VCaP (cell line): Measurements from ENCODE around the gene KCTD20.

Source experiments
- H3K27ac ChIP-seq: fragments of 450-650 bp; 2 replicates; pipeline ENCODE4 v1.5.1; 2017
- TF ChIP-seq, protein P1 (sequence below): fragments of 450-650 bp; conservative IDR thresholded peaks from 2 replicates; pipeline ENCODE4 v1.5.1; 2017; ENCODE audit warnings: mild to moderate bottlenecking, moderate library complexity

The KCTD20 gene

DNA sequence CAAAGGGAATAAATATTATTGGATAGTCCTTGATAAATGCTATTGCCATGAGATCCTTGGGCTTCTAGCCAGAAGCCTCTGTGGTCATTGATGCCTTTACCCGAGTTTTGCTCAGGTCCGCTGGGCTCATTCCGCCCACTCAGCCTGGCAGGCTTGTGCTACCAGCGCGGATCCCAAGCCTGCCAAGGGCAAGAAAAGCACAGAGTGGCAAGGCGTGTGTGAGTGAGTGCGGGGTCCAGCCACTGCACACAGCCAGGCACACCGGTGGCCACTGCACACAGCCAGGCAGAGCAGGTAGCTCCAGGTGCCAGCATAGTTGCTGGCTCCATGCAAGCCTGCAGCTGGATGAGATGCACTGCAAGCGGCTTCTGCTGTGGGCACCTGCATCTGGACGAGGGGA, 65.7 kb downstream of the KCTD20 start:
- H3K27ac ChIP-seq = no peak overlapping the region
- TF ChIP-seq, protein P1, sequence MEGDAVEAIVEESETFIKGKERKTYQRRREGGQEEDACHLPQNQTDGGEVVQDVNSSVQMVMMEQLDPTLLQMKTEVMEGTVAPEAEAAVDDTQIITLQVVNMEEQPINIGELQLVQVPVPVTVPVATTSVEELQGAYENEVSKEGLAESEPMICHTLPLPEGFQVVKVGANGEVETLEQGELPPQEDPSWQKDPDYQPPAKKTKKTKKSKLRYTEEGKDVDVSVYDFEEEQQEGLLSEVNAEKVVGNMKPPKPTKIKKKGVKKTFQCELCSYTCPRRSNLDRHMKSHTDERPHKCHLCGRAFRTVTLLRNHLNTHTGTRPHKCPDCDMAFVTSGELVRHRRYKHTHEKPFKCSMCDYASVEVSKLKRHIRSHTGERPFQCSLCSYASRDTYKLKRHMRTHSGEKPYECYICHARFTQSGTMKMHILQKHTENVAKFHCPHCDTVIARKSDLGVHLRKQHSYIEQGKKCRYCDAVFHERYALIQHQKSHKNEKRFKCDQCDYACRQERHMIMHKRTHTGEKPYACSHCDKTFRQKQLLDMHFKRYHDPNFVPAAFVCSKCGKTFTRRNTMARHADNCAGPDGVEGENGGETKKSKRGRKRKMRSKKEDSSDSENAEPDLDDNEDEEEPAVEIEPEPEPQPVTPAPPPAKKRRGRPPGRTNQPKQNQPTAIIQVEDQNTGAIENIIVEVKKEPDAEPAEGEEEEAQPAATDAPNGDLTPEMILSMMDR = no peak

DNA sequence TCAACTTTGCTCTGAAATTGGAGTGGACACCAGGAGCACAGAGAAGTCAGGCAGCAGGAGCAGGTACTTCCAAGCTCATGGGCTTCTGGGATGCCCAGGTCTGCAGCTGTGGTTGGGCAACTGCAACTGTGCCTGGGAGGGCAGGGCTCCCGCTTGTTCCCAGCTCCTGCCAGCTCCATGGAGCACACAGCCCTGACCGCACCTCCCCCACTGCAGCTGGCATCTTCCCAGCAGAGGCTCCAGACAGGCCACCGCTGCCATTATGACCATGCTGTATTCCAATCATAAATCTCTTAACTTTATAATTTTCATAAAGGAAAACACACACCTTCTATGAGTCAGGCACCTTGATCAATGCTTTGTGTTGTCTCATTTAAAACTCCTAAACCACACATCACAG, 67.6 kb downstream of the KCTD20 start:
- TF ChIP-seq, protein P1 = no peak
- no peak overlapping the region for H3K27ac ChIP-seq

DNA sequence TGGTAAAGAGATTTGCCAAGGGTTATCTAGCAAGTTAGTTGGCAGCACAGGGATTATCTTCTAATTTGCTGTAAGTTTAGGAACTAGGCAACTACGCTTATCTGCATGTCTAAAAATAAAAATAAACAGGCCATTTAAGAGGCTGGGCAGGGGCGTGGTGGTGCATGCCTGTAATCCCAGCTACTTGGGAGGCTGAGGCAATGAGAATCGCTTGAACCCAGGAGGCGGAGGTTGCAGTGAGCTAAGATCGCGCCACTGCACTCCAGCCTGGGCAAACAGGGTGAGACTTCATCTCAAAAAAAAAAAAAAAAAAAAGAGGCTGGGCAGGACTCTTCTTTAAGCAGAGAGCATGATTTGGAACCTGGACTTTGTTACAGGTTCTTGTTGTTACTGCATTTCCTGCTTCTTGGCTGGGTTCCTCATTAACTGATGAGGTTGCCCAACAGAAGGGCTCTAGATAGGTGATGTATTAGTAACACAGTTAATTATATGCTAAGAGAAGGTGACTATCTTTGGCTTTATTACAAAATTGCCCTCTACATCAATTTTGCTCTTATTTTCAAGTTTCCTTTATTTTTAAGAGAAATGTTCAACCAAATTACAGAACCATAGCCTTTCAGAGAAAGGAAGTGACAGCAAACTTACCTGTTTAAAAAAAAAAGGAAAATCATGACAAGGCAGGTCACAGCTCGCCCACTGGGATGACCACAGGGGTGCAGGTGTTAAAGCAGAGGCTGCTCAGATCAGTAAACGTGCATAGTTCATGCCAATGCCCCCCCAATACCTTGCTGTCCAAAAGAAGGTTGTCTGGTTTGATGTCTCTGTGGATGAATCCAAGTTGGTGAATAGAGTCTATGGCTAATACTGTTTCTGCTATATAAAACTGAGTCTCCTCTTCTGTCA, 72.0 kb downstream of the KCTD20 start:
- no peak overlapping the region for H3K27ac ChIP-seq
- TF ChIP-seq, protein P1 = no peak

DNA sequence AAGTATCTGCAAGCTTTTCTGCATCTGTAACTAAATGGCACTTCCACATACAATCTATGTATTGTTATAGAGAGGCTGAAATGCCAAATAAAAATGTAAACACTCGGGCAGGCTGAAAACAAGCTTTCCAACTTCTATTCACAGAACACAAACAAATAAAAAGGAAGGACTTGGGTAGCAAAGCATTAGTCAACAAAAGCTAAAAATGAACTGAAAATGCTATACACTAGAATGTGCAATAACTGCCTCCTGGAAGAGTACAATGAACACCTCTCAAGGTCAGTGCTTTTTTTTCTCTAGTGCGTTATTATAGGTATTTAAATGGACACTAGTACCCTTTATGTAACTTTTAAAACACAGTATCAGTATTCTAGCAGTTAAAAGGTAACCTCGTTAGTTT, 73.0 kb downstream of the KCTD20 start:
- H3K27ac ChIP-seq = peak overlapping the region; percentile 37
- TF ChIP-seq, protein P1 = no peak

DNA sequence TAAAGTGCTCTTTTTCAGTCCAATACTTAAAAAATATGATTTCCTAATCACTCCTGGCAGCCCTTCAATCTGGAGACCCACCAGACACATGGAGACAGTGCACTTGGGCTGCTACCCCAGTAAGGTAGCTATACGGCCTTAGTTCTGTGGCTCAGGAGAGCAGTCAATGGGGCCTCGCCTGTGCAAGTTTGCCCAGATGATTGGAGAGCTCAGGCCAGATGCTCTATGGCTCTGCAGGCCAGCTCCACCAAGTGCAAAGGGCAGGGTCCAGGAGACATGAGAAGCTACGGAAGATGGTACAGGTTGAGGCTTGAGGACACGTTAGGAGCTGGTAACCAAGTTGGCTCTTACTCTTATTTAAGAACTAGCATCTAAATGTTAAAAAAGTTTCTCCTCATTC, 73.8 kb downstream of the KCTD20 start:
- TF ChIP-seq, protein P1 = no peak
- H3K27ac ChIP-seq = peak overlapping the region; percentile 37; the same call in 1 of the 2 replicates

DNA sequence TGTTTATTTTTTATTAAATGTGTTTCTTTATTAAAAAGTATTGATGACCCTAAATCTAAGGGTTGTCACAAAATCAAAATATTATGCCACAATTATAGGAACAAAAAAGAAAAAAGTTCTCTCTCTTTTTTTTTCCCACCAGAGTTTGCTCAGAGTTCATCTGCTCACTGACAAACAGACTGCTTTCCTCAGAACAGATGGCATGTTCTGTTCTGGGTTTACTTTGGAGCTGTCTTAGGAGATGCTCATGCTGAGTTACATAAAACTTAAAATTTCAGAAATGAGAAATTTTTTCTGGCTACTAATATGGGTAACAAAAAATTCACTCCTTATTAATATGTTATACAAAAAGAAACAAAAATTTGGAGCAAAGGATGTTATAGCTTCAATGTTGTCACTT, 74.2 kb downstream of the KCTD20 start:
- TF ChIP-seq, protein P1 = no peak
- no peak overlapping the region for H3K27ac ChIP-seq

DNA sequence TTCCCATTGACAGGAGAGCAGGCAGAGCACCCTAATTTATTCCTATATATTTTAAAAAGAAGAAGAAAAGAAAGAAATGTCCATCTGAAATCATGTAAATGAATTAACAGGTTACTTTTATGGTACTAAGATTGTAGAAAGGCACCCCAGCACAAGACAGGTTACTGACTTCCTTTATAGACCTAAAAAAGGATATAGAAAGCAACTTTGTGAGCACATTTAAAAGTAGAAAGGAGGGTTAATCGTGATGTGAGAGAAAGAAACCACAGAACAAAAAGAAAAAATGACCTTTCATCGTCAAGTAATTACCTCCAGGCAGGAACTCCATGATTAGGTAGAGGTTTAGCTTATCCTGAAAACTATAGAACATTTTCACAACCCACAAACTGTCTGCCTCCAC, 74.6 kb downstream of the KCTD20 start:
- no peak overlapping the region for H3K27ac ChIP-seq
- TF ChIP-seq, protein P1 = no peak
